AG04449 (cell line): Measurements from ENCODE around the gene NAGPA.

Experiments used
- CTCF ChIA-PET: fragments of 350-600 bp; formaldehyde crosslinking; extraction: SDS; loops from one replicate; lab custom pipeline; 2021; ENCODE audit warnings: antibody characterized with exemption; lab: Yijun Ruan, JAX
- POLR2A ChIA-PET: fragments of 400-600, 350-600 bp; formaldehyde crosslinking; extraction: SDS; loops from one replicate; lab custom pipeline; 2020; ENCODE audit warnings: antibody characterized with exemption, inconsistent platforms; lab: Yijun Ruan, JAX
- DNase-seq: peaks from one replicate; pipeline ENCODE4 v3.0.0-alpha.2; 2010; ENCODE audit warnings: low read depth, low spot score
- H3K4me3 ChIP-seq: 2 replicates; pipeline ENCODE4 v1.5.1; 2011; ENCODE audit warnings: low read depth, mild to moderate bottlenecking, control low read depth, low read length
- CTCF ChIP-seq: IDR thresholded peaks from one replicate; pipeline ENCODE4 v1.5.1; 2011; ENCODE audit warnings: mild to moderate bottlenecking, moderate library complexity, low read length, control low read depth, inconsistent platforms; ENCODE audit not compliant: insufficient read depth; ENCODE audit errors: missing control alignments

NAGPA gene

DNA sequence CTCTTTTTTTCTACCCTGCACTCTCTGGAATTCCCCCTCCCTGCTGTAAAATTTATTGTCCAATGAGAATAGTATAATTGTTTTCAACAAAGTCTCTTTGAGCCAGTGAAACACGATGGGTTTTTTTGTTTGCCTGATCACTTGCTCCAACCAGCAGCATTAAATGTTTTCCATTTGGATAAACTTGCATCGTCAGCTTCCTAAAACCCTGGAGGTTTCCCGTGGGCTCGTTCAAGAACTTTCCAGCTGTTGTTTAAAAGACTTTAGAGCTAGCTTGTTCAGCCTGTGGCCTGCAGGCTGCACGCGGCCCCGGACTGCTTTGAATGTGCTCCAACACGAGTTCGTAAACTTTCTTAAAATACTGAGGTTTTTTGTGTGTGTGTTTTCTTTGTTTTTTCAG lies 14.9 kb downstream of the NAGPA start:
- no peak overlapping the region for H3K4me3 ChIP-seq
- no peak for DNase-seq
- no peak for TF ChIP-seq CTCF
- POLR2A ChIA-PET: no interaction called here
- CTCF ChIA-PET: interaction anchor here (1.2 kb wide), 1 partner anchor 23 kb away, joined by 3 read pairs; no protein-coding TSS in a partner anchor

GRCh38 chr16:5017678-5017969 lies 16.1 kb downstream of the NAGPA start:
- CTCF ChIA-PET: no interaction called here
- POLR2A ChIA-PET: no interaction called here
- DNase-seq: no peak
- no peak overlapping the region for H3K4me3 ChIP-seq
- TF ChIP-seq CTCF: no peak

GRCh38 chr16:5016967-5017677 lies 16.6 kb downstream of the NAGPA start:
- no peak for TF ChIP-seq CTCF
- POLR2A ChIA-PET: no interaction called here
- CTCF ChIA-PET: no interaction called here
- H3K4me3 ChIP-seq: no peak overlapping the region
- DNase-seq: no peak

- POLR2A ChIA-PET: no interaction called here
- DNase-seq: no peak
- H3K4me3 ChIP-seq: no peak overlapping the region
- CTCF ChIA-PET: no interaction called here
- no peak for TF ChIP-seq CTCF
Observed at GRCh38 chr16:5015887-5016286, 17.8 kb downstream of the NAGPA start.

- ChIA-PET POLR2A (no interaction called here), CTCF (no interaction called here)
- no peak for TF ChIP-seq CTCF
Observed at GRCh38 chr16:5015351-5015750, 18.4 kb downstream of the NAGPA start.

GRCh38 chr16:5012887-5013286 lies 20.8 kb downstream of the NAGPA start:
- no peak for TF ChIP-seq CTCF
- H3K4me3 ChIP-seq: no peak overlapping the region
- ChIA-PET POLR2A (no interaction called here), CTCF (no interaction called here)
- DNase-seq: no peak

More at GRCh38 chr16:5015351-5015750, 18.4 kb downstream of the NAGPA start:
- no peak for DNase-seq
- no peak overlapping the region for H3K4me3 ChIP-seq
